HG03097 (cell line): ENCODE data around the gene B4GAT1.
"Not testable (repeated sequence)": the region's sequence is repeated elsewhere in the genome, so short reads cannot be mapped to it uniquely, and the experiment has no call there.

Experiments used
- ATAC-seq: cut with Tn5 transposase; IDR thresholded peaks from one replicate; pipeline ENCODE4 v1.9.1; 2021; ENCODE audit not compliant: unreplicated experiment, low FRiP score

B4GAT1 gene

DNA sequence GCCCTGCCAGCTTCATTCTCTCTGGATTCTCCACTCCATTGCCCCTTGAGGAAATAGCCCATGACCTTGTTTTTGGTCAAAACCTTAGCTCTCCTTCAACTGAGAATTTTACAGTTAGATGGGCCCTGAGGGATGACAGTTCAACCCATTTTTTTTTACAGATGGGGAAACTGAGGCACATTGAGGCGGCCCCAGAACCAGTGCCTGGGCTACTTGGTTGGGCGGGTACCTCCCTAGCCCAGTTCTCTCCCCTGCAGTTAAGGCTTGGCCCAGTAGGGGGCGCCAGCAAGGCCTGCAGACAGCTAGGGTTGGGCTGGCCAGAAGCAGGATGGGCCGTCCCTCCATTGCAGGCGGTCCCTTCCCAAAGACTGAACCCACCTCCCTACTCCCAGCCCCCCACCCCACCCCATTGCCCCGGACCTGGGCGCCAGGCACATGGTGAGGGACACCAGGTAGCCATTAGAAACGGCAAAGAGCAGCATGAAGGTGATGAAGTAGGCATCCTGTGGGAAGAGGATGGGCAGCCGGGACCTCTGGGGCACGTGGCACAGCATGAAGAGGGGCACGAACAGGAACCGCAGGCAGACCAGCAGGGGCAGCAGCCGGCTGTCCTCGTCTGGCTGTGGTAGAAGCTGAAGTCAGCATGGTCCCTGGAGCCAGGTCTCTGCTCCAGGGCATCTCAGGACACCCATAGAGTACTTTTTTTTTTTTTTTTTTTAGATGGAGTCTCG, 16.5 kb upstream of the B4GAT1 start:
- ATAC-seq = no peak

DNA sequence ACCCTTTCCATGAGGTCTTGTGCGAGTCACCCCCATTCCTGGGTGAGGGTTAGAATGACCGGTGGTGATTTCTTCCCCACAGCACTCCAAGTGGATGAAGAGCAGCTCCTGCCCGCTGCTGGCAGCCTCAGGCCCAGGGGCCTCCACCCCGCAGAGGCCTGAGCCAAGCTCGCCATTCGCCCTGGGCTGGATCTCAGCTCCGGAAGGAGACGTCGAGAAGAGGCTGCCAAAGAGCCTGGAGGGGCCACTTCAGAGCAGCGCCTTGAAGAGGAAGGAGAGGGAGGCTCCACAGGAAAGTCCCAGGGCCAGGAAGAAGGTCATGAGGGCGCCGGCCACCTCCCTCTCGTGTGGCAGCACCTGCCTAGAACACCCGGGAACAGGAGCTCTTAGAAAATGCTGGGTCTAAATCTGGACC, 15.8 kb upstream of the B4GAT1 start:
- no peak for ATAC-seq

DNA sequence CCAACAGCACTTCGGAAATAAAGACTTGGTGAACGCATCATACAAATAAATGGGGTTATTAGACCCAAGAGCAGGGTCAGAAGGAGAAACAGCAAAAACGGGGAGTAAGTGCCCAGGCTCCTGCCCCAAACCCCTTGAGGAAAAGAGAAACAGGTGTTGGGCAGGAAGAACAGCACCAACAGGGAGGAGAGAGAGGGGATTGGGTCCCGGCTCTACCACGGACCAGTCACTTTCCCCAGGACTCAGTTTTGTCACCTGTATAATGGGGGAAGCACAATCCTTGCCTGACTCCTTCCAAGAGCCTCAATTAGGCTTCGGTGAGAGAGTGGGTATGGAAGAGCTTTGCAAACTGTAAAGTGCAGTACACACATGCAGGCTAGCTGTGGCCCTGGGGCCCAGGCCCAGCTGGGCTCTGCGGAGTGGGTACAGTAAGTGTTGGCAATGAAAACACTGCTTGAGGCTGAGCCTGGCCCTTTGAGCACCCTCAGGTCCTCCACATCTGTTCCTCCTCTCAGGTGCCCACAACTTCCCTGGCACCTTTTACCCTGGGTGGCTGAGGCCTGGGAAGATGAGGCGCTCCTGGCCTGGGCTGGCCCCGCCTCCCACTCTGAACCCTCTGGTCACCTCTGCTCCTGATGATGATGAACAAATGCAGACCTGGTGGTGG, 15.2 kb upstream of the B4GAT1 start:
- ATAC-seq = no peak

DNA sequence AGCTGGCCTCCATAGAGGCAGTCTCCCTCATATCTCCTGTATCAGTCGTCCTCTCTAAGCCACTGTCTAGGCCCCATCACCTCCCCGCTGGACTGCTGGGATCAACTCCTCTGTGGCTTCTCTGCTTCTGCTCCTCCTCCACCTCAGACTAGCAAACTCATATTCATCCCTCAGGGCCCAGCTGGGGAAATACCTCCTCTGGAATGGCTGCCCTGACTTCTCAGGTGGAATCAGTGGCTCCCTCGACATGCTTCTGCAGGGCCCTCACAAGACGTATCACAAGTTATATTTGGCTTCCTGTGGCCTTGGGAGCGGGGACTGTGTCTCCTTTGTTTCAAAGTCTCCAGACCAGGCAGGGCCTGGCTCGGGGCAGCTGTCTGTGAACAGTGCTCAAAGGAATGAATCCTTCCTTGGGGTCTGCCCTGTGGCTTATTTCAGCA, 14.1 kb upstream of the B4GAT1 start:
- no peak for ATAC-seq

DNA sequence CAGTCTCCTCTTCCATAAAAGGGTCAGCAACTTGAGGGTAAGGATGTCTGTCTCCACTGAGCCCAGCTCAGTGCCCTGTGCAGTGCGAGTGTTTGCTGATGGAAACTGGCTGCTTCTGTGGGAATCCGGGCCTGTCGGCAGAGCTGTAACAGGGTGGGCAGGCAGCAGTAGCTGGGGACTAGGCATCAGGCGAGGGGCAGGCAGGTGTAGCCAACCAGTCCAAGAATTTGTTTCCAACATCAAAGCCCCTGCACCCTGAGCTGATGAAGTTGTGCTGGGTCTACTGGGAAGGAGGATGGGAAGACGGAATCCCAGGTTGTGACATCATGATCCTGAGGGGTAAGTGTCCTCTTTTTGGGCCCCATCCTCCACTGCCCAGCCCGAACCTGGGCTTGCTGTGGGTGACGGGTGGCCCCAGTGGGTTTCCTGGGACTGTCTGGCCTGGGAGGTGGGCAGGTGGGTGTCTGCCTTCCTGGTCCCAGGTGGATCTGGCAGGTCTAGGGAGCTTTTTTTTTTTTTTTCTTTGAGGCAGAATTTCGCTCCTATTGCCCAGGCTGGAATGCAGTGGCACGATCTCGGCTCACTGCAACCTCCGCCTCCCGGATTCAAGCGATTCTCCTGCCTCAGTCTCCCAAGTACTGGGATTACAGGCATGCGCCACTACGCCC, 13.1 kb upstream of the B4GAT1 start:
- ATAC-seq = no peak

DNA sequence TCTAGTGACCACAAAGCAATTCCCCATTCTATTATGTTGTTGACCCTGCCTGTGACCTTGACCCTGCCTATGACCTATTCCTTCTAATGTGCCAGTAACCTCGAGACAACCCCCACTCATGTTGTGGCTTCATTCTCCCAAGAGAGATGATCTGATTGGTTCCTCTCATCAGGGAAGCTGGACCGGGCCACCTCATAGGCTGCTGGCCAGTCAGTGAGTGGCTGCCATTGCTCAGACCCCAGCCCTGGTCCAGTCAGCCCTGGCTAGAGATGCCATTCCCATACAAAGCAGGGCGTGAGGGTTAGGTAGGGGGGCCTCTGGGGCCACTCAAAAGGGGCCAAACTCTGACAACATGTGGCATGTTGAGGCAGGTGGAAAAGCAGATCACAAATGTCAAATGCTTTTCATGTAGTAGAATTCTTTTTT, 12.2 kb upstream of the B4GAT1 start:
- ATAC-seq = no peak

DNA sequence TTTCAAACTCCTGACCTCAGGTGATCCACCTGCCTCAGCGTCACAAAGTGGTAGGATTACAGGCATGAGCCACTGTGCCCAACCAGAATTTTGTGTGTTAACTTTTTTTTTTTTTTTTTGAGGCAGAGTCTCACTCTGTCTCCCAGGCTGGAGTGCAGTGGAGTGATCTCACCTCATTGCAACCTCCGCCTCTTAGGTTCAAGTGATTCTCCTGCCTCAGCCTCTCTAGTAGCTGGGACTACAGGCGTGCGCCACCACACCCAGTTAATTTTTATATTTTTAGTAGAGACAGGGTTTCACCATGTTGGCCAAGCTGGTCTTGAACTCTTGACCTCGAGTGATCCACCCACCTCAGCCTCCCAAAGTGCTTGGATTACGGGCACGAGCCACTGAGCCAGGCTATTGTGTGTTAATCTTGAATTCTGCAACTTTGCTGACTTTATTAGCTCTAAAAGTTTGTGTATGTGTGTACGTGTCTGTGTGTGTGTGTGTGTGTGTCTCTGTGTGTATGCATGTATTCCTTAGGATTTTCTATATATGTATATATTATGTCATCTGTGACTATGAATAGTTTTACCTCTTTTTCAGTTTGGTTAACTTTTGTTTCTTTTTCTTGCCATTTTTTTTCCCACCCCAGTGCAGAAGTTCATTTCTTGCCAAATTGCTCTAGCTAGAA, 3.3 kb upstream of the B4GAT1 start:
- not testable (repeated sequence) for ATAC-seq

DNA sequence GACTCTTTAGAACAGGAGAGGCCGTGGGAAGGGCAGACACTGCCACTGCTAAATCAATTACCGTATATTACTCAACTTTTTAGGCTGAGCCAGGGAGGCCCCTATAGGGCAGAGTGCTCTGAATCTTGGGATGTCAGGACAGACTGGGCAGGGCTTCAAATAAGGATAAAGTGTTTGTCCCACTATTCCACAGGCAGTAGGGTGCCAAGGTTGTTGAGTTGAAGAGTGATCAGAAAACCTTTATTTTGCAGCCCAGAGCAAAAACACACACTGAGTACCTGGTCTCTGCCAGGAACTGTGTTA, 1.6 kb upstream of the B4GAT1 start:
- no peak for ATAC-seq

DNA sequence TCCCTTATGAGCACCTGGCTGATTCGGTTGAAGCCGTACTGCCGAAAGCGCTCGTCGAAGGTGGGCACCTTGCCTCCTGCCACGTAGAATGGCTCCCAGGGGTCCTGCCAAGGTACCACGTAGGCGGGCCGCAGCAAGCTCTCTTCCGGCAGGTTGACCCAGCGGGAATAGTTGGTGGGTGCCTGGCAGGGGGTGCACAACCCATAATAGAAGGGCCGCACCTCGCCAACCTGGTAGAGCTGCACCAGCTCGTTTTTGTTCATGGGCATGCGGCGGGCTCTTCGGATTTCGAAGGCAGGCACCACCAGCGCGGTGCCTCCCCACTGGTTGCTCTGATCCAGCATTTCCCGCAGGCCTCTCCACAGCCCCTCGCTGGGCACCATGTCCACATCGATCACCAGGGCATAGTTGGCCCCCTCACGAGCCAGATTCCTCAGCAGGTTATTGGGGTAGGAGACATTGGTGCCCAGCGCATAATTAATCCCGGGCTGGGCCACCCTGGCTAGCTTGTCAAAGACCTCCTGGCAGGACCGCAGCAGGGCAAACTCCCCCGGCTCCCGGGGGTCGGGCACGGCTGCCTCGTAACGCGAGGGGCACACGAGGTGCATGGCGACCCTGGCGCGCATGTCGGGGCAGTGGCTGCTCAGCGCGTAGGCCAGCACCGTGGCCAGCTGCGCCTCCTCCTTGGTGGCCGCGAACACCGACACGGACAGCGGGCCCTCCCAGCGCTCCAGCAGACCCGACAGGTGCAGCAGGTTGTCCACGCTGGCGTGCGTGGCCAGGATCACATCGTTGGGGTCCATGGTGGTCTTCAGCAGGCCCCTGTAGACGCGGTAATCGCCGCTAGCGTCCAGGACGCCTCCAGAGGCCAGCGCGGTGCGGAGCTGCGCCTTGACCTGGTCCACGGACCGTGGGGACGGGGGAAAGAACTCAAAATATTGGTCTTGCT, 679 bp downstream of the B4GAT1 start:
- no peak for ATAC-seq

DNA sequence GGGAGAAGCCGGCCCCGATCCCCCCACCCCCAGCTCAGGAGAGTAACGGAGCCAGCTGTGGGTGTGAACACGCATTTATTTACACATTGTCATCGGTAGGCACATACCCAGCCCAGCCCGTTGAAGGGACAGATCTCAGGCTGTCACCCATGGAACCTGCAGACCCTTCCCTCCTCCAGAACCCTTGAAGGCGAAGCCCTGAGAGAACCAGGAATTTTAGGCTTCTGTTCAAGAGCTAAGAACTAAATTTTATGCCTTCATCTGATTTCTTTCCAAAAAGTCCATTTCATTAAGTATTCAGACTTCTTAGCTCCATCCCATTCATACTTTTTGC, 2.1 kb downstream of the B4GAT1 start:
- no peak for ATAC-seq

DNA sequence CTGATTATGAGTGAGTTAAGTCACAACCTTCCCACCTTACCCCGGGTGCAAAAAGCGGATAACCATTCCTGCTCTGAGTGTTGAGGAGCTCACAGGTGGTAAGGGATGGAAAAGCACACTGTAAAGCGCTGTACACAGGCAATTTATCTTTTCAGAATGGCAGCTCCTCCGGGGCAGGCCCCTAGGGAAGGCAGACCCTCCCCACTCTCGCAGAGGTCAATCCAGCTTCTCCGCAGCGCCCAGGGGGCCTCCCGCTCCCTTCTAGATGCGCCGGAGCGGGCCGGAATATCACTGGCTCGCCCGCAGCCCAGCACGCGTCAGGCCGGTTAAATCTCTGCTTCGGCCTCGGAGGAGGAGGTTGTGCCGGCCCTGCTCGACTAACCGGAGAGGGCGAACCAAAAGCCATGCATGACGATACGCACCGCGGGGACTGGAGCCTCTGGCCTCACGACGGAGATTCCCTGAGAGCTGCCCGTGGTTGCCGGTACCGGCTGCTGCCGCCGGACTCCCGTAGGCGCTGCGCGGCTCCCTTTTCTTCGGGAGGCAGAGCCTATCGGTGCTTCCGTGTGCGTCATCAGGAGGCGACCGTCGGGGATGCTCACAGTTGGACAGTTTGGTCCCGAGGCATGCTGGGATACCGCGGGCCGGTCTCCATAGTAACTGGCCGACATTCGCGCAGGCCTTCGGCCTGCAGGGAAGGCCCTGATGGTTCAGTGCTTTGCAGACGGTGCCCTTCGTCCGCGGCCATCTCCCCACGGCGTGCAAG, 2.7 kb downstream of the B4GAT1 start, which contains the start of gene BRMS1:
BRMS1 (minus strand) TSS at position 555 of the 766 bp plus-strand sequence. CDS start 2,870 bp downstream, outside the sequence.
- ATAC-seq = peak; percentile 63

DNA sequence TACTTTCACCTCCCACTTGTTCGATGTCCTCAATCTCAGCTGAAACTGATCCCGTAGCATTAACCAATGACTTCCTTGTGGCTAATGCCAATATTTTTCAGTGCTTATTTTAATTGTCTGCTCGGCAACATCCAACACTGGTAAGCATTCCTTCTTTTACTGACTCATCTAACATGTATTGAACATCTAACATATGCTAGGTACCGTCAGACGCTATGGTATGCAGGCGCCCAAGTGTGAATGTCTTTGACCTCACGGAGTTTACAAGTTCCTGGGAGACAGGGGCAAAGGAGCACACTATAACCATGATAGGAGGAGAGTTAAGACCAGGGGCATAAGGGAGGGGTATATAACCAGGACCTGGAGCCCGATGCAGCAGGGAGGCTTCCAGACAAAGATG, 4.3 kb downstream of the B4GAT1 start:
- ATAC-seq = no peak

DNA sequence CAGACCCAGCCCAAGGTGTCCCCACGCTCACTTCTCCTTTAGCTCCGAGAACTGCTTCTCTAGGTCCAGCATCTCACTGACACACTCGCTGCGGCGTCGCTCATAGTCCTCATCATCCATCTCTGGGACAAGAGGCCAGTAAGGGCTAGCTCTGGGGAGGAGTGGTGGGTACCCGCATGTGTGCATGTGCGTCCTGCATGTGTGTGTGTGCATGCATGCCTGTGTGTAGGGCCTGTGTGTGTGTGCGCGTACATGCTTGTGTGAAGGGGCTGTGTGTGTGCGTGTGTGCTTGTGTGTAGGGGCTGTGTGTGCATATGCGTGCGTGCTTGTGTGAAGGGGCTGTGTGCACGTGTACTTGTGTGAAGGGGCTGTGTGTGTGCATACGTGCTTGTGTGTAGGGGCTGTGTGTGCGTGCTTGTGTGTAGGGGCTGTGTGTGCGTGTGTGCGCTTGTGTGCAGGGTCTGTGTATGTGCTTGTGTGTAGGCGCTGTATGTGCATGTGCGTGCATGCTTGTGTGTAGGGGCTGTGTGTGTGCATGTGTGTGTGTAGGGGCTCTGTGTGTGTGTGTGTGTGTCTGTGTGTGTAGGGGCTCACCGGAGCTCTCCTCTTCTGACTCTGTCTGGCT, 5.8 kb downstream of the B4GAT1 start:
- ATAC-seq = no peak

DNA sequence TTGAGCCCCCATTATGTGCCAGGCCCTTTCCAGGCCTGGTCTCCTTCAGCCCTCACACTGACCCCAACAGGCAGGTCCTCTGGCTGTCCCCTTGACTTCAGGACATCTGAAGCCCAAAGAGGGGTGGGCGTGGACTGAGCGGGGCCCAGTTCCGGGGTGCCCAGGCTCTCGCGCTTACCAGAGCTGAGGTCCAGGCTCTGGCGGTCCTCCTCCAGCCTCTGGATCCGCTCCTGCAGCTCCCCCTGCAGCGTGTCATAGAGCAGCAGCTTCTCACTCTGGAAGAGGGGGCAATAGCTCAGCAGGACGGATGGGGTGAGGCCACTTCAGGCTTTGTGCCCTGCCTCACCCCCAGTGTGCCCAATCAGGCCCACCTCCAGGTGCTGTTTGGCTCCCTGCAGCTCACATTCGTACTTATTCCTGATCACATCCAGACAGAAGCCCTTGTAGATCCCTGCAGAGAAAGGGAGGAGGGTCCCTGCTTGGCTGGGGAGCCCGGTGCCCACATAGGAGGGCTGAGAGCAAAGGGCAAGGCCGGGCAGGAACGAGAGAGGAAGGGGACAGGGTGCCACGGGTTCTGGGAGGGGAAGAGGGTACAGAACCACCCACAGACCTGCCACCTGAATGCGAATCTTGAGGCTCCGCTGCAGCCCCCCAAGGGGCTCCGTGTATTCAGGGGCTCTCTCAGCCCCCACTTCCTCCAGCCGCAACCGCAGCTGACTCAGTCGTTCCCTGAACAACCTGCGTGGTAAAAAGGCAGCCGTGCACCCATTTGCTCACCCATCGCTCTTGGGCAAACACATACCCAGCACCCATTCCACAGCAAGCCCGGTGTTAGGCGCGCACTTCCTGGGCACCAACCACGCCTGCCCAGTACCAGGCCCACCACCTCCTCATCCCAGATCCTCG, 6.6 kb downstream of the B4GAT1 start:
- ATAC-seq = no peak

DNA sequence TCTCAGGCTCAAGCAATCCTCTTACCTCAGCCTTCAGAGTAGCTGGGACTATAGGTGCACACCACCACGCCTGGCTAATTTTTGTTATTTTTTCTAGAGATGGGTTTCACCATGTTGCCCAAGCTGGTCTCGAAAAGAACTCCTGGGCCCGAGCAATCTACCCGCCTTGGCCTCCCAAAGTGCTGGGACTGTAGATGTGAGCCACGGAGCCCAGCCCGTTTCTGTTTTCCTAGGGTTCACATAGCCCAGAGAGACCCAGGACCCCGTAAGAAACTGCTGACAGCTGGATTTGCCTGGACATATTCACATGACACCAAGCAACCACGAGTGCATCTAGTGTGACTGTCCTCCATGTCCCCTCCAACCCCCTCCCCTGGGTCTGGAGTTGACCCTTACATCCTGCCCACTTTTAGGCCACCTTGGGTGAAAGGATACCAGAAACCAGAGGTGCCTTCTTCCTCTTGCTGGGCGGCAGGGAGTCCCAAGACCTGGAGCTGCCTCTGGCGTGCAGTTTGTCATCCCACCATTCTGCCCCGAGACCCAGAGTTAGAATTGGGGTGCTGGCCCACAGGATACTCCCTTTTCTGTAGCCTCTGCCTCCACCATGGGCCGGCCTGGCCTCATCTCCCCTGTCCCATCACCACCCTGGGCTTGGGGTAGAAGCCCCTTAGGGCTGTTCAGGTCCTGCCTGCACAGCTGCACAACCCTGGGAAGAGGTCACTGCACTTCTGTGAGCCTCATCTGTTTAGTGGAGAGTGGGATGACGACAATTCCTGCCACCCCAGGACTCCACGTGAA, 7.5 kb downstream of the B4GAT1 start:
- ATAC-seq = no peak

DNA sequence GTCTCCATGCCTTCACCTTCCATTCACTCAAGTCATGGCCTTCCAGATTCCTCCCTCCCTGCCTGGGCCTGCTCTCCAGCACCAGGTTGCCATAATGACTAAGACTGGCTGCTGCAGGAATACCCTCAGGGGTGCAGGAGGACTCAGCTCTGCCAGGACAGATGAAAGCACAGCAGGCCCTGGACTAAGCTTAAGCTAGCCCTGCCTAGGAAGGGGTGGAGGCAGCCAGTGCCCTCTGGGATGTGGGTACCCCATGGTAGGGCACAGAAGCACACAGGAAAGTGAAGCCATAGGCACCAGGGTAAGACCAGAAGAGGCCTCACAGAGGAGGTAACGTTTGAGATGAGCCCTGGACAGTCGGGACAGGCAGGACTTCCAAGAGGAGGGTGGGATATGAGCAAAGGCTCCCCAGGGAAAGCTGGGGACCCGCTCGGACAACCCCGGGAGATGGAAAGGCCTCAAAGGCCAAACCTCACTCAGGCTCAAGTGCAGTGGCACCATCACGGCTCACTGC, 8.2 kb downstream of the B4GAT1 start:
- no peak for ATAC-seq
